ENCODE data around the gene YIPF4.
"Not testable (repeated sequence)": the region's sequence is repeated elsewhere in the genome, so short reads cannot be mapped to it uniquely, and the experiment has no call there.

Gene YIPF4

DNA sequence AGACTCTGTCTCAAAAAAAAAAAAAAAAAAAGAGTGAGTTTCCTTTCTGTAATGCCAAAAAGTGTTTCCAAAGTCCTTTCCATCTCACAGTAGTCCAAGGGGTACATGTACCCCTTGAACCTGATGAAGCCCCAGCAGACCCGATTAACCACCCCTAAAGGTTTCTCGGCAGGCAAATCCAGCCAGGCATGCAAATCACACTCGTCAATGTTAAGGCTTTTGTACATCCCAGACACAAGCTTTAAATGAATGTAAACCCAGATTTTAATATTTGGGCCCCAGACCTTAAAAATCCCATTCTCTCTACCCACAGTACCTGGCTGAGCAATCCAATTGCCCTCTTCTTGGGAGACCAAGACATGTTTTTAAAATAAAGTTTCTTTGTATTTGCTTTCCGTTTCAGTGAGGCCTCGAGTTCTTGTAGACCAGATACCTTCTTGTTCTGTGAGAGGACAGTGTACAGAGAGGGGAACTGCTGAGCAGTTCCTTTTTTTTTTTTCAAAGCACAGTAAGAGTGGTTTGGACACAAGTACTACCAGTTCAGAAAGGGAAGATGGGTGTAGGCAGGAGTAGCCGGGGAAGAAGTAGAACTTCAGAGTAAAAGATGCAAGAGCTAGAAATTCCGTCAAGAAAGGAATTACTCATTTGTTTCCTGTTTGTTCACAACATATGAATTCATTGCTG, 13.1 kb upstream of the YIPF4 start, which contains the start of gene NLRC4:
Gene NLRC4 (minus strand): TSS at position 465 of the 684 bp plus-strand sequence. CDS start 8,111 bp downstream, outside the sequence.
- Mint-ChIP-seq H3K36me3 (ENCODE audit: low read depth) (no peaks in the 10 kb centered on the region), H3K27me3 (no peaks in the 10 kb centered on the region), H3K9me3 (no peaks in the 10 kb centered on the region), H3K4me1 (ENCODE audit: low read depth) (peaks cover 5% of the 10 kb centered on the region), H3K4me3 (peak within 1 kb of the TSS; percentile 35), H3K27ac (peak within 1 kb of the TSS; percentile 76)

DNA sequence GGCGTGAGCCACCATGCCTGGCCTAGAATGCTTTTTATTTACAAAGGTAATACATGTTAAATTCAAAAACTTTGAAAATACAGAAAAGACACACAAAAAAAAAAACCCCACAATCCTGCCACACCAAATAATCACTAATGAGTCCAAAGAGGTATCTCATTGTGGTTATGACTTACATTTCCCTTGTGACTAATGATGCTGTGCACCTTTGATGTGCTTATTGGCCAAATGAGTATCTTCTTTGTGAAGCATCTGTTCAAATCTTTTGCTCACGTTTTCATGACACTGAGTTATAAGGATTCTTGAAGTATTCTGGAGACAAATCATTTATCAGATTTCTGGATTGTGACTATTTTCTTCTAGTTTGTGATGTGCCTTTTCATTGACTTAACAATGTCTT, 6.6 kb upstream of the YIPF4 start:
- Mint-ChIP-seq H3K27me3 (peaks cover 5% of the 10 kb centered on the region), H3K36me3 (ENCODE audit: low read depth) (no peaks in the 10 kb centered on the region), H3K4me1 (ENCODE audit: low read depth) (no peaks in the 10 kb centered on the region), H3K27ac (no peak overlapping the region), H3K4me3 (no peak overlapping the region), H3K9me3 (no peaks in the 10 kb centered on the region)

DNA sequence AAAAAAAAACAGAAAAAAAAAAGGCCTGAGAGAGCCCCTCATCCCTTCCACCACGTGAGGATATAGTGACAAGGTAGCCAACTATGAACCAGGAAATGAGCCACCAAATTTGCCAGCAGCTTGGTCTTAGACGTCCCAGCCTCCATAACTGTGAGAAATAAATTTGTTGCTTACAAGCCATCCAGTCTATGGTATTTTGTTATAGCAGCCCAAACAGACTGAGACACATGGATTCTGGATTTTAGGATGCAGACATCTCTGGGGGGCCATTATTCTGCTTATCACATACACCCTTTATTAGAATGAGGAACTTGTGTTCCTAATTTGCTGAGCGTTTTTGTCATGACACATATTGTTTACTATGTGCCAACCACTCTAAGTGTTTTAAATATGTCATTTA, 5.4 kb upstream of the YIPF4 start:
- Mint-ChIP-seq H3K4me1 (ENCODE audit: low read depth) (peaks cover 4% of the 10 kb centered on the region), H3K4me3 (no peak overlapping the region), H3K9me3 (no peaks in the 10 kb centered on the region), H3K27ac (no peak overlapping the region), H3K36me3 (ENCODE audit: low read depth) (no peaks in the 10 kb centered on the region), H3K27me3 (peaks cover 5% of the 10 kb centered on the region)

DNA sequence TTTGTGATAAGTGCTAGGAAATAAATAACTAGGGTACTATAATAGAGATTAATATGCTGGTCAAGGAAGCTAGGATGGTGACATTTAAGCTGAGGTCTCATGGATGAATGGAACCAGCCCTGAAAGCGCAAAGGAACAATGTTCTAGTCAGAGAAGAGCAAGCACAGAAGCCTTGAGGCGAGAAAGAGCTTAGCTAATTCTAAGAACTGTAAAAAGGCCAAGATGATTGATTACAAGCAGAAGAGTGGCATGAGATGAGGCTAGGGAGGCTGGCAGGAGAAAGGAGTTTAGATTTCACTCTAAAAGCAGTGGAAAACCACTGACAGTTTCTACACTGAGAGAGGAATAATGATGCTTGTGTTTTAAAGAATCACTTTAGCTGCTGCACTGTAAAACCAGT, 3.4 kb upstream of the YIPF4 start:
- peaks cover 19% of the 10 kb centered on the region for H3K4me1 Mint-ChIP-seq (ENCODE audit: low read depth)
- no peaks in the 10 kb centered on the region for H3K9me3 Mint-ChIP-seq
- no peak overlapping the region for H3K27ac Mint-ChIP-seq
- peaks cover 5% of the 10 kb centered on the region for H3K27me3 Mint-ChIP-seq
- no peak overlapping the region for H3K4me3 Mint-ChIP-seq
- H3K36me3 Mint-ChIP-seq (ENCODE audit: low read depth): no peaks in the 10 kb centered on the region

DNA sequence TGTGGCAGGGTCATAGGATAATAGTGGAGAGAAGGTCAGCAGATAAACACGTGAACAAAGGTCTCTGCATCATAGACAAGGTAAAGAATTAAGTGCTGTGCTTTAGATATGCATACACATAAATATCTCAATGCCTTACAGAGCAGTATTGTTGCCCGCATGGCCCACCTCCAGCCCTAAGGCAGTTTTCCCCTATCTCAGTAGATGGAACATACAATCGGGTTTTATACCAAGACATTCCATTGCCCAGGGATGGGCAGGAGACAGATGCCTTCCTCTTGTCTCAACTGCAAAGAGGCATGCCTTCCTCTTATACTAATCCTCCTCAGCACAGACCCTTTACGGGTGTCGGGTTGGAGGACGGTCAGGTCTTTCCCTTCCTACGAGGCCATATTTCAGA, 1.9 kb upstream of the YIPF4 start:
- not testable (repeated sequence) for H3K27me3 Mint-ChIP-seq; H3K27ac Mint-ChIP-seq; H3K9me3 Mint-ChIP-seq; H3K4me3 Mint-ChIP-seq; H3K36me3 Mint-ChIP-seq (ENCODE audit: low read depth)
- peaks cover 21% of the 10 kb centered on the region for H3K4me1 Mint-ChIP-seq (ENCODE audit: low read depth)

DNA sequence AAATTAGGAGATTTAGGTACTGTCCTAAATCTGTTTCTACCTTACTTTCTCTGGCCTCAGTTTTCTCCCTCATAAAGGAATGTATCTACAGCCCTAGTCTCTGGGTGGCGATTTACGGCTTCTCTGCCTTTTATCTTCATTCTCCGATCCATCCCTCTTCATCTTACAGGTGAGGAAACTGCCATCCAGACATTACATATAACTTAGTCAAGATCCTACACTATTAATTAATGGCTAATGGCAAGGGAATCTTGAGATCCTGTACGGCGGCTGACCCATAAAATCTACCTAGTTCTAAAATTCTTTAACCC, 386 bp upstream of the YIPF4 start:
- Mint-ChIP-seq H3K27me3 (peaks cover 5% of the 10 kb centered on the region), H3K4me1 (ENCODE audit: low read depth) (peaks cover 30% of the 10 kb centered on the region), H3K4me3 (peak overlapping the region; percentile 95)

DNA sequence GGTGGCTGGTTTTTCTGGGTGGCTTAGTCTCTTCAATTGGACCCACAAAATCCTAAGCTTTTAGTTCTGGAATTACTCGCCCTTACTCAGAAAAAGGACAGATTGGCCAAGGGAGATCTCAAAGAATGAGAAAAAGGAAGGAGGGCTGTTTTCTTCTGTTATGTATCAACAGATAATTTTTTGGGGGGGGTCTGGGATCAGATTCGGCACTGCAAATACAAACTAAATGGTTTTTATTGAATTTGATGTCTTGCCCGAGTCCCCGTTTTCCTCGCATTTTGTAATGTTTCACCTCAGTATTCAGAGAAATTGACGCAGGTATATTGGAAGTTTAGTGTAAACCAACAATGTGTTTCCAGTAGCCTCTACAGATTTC, 762 bp downstream of the YIPF4 start:
- Mint-ChIP-seq H3K9me3 (no peaks in the 10 kb centered on the region), H3K27ac (peak overlapping the region; percentile 70), H3K36me3 (ENCODE audit: low read depth) (peaks cover 12% of the 10 kb centered on the region), H3K4me1 (ENCODE audit: low read depth) (peaks cover 35% of the 10 kb centered on the region), H3K27me3 (peaks cover 5% of the 10 kb centered on the region), H3K4me3 (peak overlapping the region; percentile 95)

More for the DNA sequence above, 386 bp upstream of the YIPF4 start:
- peaks cover 5% of the 10 kb centered on the region for H3K36me3 Mint-ChIP-seq (ENCODE audit: low read depth)
- no peaks in the 10 kb centered on the region for H3K9me3 Mint-ChIP-seq
- peak overlapping the region; percentile 97 for H3K27ac Mint-ChIP-seq

DNA sequence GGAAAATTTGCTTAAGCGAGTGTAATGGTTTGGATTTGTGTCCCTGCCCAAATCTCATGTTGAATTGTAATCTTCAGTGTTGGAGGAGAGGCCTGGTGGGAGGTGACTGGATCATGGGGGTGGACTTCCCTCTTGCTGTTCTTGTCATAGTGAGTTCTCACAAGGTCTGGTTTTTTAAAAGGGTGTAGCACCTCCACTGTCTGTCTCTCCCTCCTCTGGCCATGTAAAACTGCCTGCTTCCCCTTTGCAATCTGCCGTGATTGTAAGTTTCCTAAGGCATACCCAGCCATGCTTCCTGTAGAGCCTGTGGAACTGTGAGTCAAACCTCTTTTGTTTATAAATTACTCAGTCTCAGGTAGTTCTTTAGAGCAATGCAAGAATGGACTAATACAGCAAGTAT, 6.6 kb downstream of the YIPF4 start:
- Mint-ChIP-seq H3K27ac (peak overlapping the region; percentile 39), H3K9me3 (no peaks in the 10 kb centered on the region), H3K4me3 (no peak overlapping the region), H3K4me1 (ENCODE audit: low read depth) (peaks cover 52% of the 10 kb centered on the region), H3K27me3 (no peaks in the 10 kb centered on the region), H3K36me3 (ENCODE audit: low read depth) (peaks cover 30% of the 10 kb centered on the region)

DNA sequence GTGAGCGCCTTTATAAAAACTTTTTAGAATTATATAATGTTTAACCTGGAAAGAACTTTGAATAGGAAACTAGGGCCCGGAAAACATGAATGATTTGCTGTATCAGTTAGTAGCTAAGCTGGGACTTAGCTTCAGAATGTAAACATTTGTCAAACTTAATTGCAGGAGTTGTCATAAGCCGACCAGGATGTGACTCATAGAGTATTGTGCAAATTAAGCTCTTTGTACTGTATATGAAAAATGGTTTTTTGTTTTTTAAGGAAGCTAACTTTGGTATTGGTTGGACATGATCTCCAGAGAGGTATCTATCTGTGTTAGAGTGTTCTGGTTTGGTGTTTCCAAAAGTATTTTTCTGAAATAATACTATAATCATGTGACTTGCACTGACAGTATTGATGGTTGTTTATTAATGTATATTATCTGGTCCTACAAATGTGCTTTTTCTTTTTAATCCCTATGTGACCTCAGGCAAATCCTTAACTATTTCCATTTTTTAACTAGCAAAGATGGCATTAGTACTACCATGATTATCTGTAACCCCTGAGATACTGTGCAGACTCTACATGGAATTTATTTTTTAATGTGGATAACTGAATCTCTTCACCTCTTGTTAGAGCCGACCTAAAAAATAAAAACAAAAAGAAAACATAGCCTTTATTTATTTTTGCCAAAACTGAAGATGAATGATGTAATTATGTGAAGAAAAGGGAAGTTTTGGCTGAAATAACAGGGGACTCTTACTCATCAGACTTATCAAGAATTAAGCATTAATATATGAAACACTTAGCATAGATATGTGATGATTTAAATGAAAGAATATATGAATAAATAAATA, 11.7 kb downstream of the YIPF4 start:
- peaks cover 32% of the 10 kb centered on the region for H3K4me1 Mint-ChIP-seq (ENCODE audit: low read depth)
- H3K27me3 Mint-ChIP-seq: no peaks in the 10 kb centered on the region
- H3K27ac Mint-ChIP-seq: peak overlapping the region; percentile 50
- H3K9me3 Mint-ChIP-seq: no peaks in the 10 kb centered on the region
- H3K36me3 Mint-ChIP-seq (ENCODE audit: low read depth): peaks cover 18% of the 10 kb centered on the region
- no peak overlapping the region for H3K4me3 Mint-ChIP-seq

DNA sequence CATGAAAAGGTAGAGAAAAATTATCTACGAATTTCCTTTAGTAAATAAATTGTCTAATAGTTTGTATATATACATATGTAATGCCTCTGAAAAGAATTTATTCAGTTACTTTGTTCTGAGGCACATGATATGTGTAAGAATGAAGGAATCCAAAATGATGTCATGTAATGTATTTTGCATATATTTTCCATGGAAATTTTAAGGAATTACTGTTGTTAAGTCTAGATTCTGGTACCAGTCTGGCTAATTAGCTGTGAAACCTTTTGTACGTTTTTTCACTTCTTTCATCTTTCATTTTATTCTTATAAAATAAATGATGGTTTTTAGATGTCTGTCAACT, 12.3 kb downstream of the YIPF4 start:
- H3K36me3 Mint-ChIP-seq (ENCODE audit: low read depth): peaks cover 14% of the 10 kb centered on the region
- no peak overlapping the region for H3K4me3 Mint-ChIP-seq
- H3K27ac Mint-ChIP-seq: no peak overlapping the region
- peaks cover 26% of the 10 kb centered on the region for H3K4me1 Mint-ChIP-seq (ENCODE audit: low read depth)
- no peaks in the 10 kb centered on the region for H3K9me3 Mint-ChIP-seq
- no peaks in the 10 kb centered on the region for H3K27me3 Mint-ChIP-seq

DNA sequence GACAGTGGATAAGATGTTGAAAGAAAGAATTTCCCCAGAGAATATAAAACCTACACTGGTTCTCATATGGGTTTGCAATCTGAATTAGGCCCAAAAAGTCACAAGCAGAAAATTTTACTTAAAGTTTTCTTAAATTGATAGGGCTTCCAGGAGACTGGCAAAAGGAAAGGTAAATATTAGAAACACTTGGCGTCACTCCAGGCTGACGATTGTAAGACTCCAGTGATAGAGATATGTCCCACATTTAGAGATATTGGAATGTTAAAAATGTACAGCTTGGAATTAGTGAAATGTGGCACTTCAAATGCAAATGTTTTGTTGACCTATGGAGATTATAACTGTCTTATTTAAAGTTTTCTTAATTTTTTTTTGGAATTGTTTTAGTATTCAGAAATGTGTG, 14.0 kb downstream of the YIPF4 start:
- peaks cover 22% of the 10 kb centered on the region for H3K4me1 Mint-ChIP-seq (ENCODE audit: low read depth)
- H3K4me3 Mint-ChIP-seq: no peak overlapping the region
- peaks cover 28% of the 10 kb centered on the region for H3K36me3 Mint-ChIP-seq (ENCODE audit: low read depth)
- no peaks in the 10 kb centered on the region for H3K9me3 Mint-ChIP-seq
- H3K27me3 Mint-ChIP-seq: no peaks in the 10 kb centered on the region
- no peak overlapping the region for H3K27ac Mint-ChIP-seq

DNA sequence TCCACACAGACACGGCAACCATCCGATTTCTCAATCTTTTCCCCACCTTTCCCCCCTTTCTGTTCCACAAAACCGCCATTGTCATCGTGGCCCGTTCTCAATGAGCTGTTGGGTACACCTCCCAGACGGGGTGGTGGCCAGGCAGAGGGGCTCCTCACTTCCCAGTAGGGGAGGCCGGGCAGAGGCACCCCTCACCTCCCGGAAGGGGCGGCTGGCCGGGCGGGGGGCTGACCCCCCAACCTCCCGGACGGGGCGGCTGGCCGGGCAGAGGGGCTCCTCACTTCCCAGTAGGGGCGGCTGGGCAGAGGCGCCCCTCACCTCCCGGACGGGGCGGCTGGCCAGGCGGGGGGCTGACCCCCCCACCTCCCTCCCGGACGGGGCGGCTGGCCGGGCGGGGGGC, 15.8 kb downstream of the YIPF4 start:
- H3K9me3 Mint-ChIP-seq, H3K27ac Mint-ChIP-seq, H3K4me3 Mint-ChIP-seq, H3K27me3 Mint-ChIP-seq: not testable (repeated sequence)
- Mint-ChIP-seq H3K36me3 (ENCODE audit: low read depth) (peaks cover 30% of the 10 kb centered on the region), H3K4me1 (ENCODE audit: low read depth) (peaks cover 12% of the 10 kb centered on the region)

DNA sequence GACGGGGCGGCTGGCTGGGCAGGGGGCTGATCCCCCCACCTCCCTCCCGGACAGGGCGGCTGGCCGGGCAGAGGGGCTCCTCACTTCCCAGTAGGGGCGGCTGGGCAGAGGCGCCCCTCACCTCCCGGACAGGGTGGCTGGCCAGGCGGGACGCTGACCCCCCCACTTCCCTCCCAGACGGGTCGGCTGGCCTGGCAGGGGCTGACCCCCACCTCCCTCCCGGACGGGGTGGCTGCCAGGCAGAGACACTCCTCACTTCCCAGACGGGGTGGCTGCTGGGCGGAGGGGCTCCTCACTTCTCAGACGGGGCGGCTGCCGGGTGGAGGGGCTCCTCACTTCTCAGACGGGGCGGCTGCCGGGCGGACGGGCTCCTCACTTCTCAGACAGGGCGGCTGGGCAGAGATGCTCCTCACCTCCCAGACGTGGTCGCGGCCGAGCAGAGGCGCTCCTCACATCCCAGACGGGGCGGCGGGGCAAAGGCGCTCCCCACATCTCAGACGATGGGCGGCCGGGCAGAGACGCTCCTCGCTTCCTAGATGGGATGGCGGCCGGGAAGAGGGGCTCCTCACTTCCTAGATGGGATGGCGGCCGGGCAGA, 16.4 kb downstream of the YIPF4 start:
- peaks cover 30% of the 10 kb centered on the region for H3K36me3 Mint-ChIP-seq (ENCODE audit: low read depth)
- H3K9me3 Mint-ChIP-seq; H3K4me3 Mint-ChIP-seq; H3K27ac Mint-ChIP-seq; H3K27me3 Mint-ChIP-seq; H3K4me1 Mint-ChIP-seq (ENCODE audit: low read depth): not testable (repeated sequence)

DNA sequence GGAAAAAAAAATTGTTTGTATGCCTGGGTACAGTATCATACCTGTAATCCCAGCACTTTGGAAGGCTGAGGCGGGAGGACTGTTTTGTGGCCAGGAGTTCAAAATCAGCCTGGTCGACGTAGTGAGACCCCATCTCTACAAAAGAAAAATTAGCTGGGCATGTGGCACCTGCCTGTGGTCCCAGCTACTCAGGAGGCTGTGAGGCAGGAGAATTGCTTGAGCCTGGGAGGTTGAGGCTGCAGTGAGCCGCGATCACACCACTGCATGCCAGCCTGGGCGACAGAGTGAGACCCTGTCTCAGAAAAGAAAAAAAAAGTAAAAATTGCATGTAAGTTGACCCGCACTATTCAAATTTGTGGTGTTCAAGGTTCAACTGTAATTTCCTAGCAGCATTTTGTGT, 32.9 kb downstream of the YIPF4 start:
- Mint-ChIP-seq H3K27me3 (no peaks in the 10 kb centered on the region), H3K4me3 (no peak overlapping the region), H3K36me3 (ENCODE audit: low read depth) (peaks cover 23% of the 10 kb centered on the region), H3K27ac (no peak overlapping the region), H3K4me1 (ENCODE audit: low read depth) (no peaks in the 10 kb centered on the region), H3K9me3 (no peaks in the 10 kb centered on the region)

DNA sequence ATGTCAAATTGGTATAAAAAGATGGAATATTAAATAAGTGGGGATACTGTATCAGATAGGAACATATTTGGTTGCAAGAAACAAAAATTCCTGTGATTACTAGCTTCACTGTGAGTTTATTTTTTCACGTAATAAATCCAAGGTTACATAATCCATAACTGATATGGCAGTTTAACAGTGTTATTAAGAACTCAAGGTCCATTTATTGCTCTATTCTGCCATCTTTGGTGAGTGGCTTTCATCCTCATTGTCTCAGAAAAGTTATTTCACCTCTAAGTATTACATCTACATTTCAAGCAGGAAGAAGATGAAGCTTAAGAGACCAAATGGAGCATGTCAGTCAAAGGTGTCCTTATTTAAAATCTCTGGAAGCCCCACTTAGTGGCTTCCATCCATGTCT, 37.2 kb downstream of the YIPF4 start:
- Mint-ChIP-seq H3K27me3 (no peaks in the 10 kb centered on the region), H3K4me1 (ENCODE audit: low read depth) (no peaks in the 10 kb centered on the region), H3K9me3 (no peaks in the 10 kb centered on the region), H3K27ac (no peak overlapping the region), H3K4me3 (no peak overlapping the region), H3K36me3 (ENCODE audit: low read depth) (peaks cover 11% of the 10 kb centered on the region)
